Activated CD8-positive, alpha-beta T cell treated with anti-CD3 and anti-CD28 coated beads for 36 hours (primary cell): Measurements from ENCODE around the gene LPP. TPM values are rescaled to one million over a fixed set of nuclear protein-coding genes. Genes with fewer than 3 reads are reported as not detected.

Experiments
- ATAC-seq: fragments of 200-7000 bp; cut with Tn5 transposase; one replicate; pipeline ENCODE4 v1.10.0; 2021; ENCODE audit warnings: mild to moderate bottlenecking, moderate library complexity
- CTCF ChIA-PET: fragments of 350-600 bp; sonication (Branson Sonifier 250); formaldehyde crosslinking; loops from one replicate; lab custom pipeline; 2021; ENCODE audit warnings: antibody characterized with exemption; lab: Charles Lee
- POLR2A ChIA-PET: fragments of 350-600 bp; sonication (Branson Sonifier 250); formaldehyde crosslinking; loops from one replicate; lab custom pipeline; 2021; ENCODE audit warnings: antibody characterized with exemption; lab: Charles Lee
- DNase-seq: peaks from one replicate; pipeline ENCODE4 v3.0.0-alpha.2; 2020
- H3K27ac Mint-ChIP-seq: one replicate; pipeline ENCODE4 v1.8.0; 2021; ENCODE audit warnings: mild to moderate bottlenecking, mixed read lengths
- H3K27me3 Mint-ChIP-seq: one replicate; pipeline ENCODE4 v1.8.0; 2021; ENCODE audit warnings: mixed read lengths
- H3K36me3 Mint-ChIP-seq: one replicate; pipeline ENCODE4 v1.8.0; 2021; ENCODE audit warnings: low read depth, mixed read lengths
- H3K4me1 Mint-ChIP-seq: one replicate; pipeline ENCODE4 v1.8.0; 2021; ENCODE audit warnings: low read depth, mixed read lengths
- H3K4me3 Mint-ChIP-seq: one replicate; pipeline ENCODE4 v1.8.0; 2021; ENCODE audit warnings: mild to moderate bottlenecking, moderate library complexity, mixed read lengths
- H3K9me3 Mint-ChIP-seq: one replicate; pipeline ENCODE4 v1.8.0; 2021; ENCODE audit warnings: mixed read lengths
- intact Hi-C: fragments of 100-400 bp; cut with micrococcal nuclease; formaldehyde crosslinking; loops from one replicate; pipeline ENCODE4 v1.10.0; 2022
- total RNA-seq, 2 experiments: library from RNA; stranded (reverse); gene quantifications; one replicate each; pipeline ENCODE4 v1.2.3, GENCODE V29; 2021
- TF ChIP-seq, protein P1 (sequence below): fragments of 200-600 bp; IDR thresholded peaks from one replicate; pipeline ENCODE4 v1.8.0; 2022; ENCODE audit warnings: antibody characterized with exemption, mild to moderate bottlenecking

Gene LPP
- total RNA-seq, 2 experiments from 2014 or later, result 16.4 to 22.6 TPM

DNA sequence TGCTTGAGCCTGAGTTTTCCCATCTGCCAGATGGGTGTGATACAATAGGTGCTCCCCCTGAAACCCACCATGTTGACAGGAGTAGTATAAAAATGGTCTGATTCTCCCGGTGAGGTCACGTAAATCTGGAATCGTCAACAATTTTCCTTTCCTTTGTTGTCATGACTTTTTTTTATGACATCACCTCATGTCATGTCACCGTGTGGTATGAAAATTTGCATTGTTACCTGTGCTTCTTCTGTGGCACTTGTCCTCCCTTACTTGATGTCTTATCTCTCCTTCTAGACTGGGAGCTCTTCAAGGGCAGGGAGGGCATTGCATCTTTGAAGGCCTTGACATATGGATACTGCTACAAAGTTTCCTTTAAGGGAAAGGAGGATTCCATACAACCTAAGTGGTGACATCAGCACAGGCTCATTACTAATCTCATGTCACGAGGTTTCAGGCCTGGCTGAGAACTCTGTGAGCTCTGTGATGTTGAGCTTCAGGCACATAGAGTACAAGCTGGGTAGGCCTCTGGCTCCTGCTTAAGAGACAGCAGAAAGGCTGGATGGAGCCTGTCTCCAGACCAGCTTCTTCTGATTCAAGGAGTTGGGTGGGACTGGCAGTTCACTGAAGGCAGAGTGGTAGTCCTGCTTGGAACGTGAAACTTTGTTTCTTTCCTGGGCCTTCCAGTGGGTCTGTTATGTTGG, 66.3 kb downstream of the LPP start:
- ATAC-seq (no peak), DNase-seq (no peak)
- no peak overlapping the region for H3K27ac Mint-ChIP-seq
- H3K36me3 Mint-ChIP-seq, result peaks cover 3% of the 10 kb centered on the region
- CTCF ChIA-PET, result no interaction called here
- no peaks in the 10 kb centered on the region for H3K27me3 Mint-ChIP-seq
- no peaks in the 10 kb centered on the region for H3K9me3 Mint-ChIP-seq
- intact Hi-C loops, result no loop called here
- TF ChIP-seq, protein P1, sequence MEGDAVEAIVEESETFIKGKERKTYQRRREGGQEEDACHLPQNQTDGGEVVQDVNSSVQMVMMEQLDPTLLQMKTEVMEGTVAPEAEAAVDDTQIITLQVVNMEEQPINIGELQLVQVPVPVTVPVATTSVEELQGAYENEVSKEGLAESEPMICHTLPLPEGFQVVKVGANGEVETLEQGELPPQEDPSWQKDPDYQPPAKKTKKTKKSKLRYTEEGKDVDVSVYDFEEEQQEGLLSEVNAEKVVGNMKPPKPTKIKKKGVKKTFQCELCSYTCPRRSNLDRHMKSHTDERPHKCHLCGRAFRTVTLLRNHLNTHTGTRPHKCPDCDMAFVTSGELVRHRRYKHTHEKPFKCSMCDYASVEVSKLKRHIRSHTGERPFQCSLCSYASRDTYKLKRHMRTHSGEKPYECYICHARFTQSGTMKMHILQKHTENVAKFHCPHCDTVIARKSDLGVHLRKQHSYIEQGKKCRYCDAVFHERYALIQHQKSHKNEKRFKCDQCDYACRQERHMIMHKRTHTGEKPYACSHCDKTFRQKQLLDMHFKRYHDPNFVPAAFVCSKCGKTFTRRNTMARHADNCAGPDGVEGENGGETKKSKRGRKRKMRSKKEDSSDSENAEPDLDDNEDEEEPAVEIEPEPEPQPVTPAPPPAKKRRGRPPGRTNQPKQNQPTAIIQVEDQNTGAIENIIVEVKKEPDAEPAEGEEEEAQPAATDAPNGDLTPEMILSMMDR, result no peak
- H3K4me3 Mint-ChIP-seq, result no peak overlapping the region
- POLR2A ChIA-PET, result interaction anchor here (0.7 kb wide), 1 partner anchor 446 kb away, joined by 3 read pairs; no protein-coding TSS in a partner anchor
- H3K4me1 Mint-ChIP-seq, result peaks cover 12% of the 10 kb centered on the region

GRCh38 chr3:188220988-188221818, 67.2 kb downstream of the LPP start:
- Mint-ChIP-seq H3K4me3 (no peak overlapping the region), H3K9me3 (no peaks in the 10 kb centered on the region), H3K27ac (no peak overlapping the region), H3K4me1 (peaks cover 11% of the 10 kb centered on the region), H3K27me3 (no peaks in the 10 kb centered on the region), H3K36me3 (peaks cover 3% of the 10 kb centered on the region)
- ChIA-PET POLR2A (interaction anchor here (0.7 kb wide), 1 partner anchor 445 kb away, joined by 3 read pairs; no protein-coding TSS in a partner anchor), CTCF (no interaction called here)
- TF ChIP-seq, protein P1, result no peak
- intact Hi-C loops, result no loop called here
- no peak for ATAC-seq
- DNase-seq, result no peak

- Mint-ChIP-seq H3K27me3 (no peaks in the 10 kb centered on the region), H3K4me1 (no peaks in the 10 kb centered on the region), H3K9me3 (no peaks in the 10 kb centered on the region), H3K27ac (no peak overlapping the region), H3K4me3 (no peak overlapping the region), H3K36me3 (peaks cover 10% of the 10 kb centered on the region)
- intact Hi-C loops, result no loop called here
- ATAC-seq, result no peak
- ChIA-PET CTCF (no interaction called here), POLR2A (interaction anchor here (1.4 kb wide), 1 partner anchor 9 kb away, joined by 3 read pairs; no protein-coding TSS in a partner anchor)
- TF ChIP-seq, protein P1, result no peak
- DNase-seq, result no peak
Observed at GRCh38 chr3:188223936-188224335, 70.0 kb downstream of the LPP start.

DNA sequence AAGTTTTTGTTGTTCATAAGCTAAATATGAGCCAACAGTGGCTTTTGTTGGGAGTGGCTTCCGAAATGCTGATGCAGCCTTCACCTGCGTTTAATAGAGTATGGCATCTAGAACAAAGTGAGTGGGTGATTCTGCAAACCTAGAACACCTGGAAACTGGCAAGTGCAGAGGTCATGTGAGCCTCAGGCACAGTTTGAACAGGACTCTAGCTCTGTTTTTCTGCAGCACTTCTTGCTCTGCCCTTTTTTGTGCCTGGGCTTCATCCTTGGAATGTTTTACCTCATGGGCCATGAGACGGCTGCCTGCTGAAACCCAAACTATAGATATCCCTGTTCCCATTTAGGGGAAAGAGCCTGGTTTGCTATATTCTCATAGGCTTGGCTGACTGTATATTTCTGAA, 73.5 kb downstream of the LPP start:
- H3K36me3 Mint-ChIP-seq, result peaks cover 11% of the 10 kb centered on the region
- H3K4me1 Mint-ChIP-seq, result peaks cover 2% of the 10 kb centered on the region
- no peak overlapping the region for H3K27ac Mint-ChIP-seq
- ChIA-PET CTCF (no interaction called here), POLR2A (interaction anchor here (0.6 kb wide), 1 partner anchor 594 kb away, joined by 5 read pairs; no protein-coding TSS in a partner anchor)
- no peaks in the 10 kb centered on the region for H3K27me3 Mint-ChIP-seq
- DNase-seq (no peak), ATAC-seq (no peak)
- TF ChIP-seq, protein P1, result no peak
- H3K4me3 Mint-ChIP-seq, result no peak overlapping the region
- H3K9me3 Mint-ChIP-seq, result no peaks in the 10 kb centered on the region
- intact Hi-C loops, result no loop called here

- DNase-seq (no peak), ATAC-seq (no peak)
- ChIA-PET CTCF (no interaction called here), POLR2A (interaction anchor here (0.6 kb wide), 1 partner anchor 704 kb away, joined by 4 read pairs; no protein-coding TSS in a partner anchor)
- intact Hi-C loops, result no loop called here
- no peak overlapping the region for H3K27ac Mint-ChIP-seq
- no peaks in the 10 kb centered on the region for H3K27me3 Mint-ChIP-seq
- peaks cover 2% of the 10 kb centered on the region for H3K4me1 Mint-ChIP-seq
- TF ChIP-seq, protein P1, result no peak
- H3K36me3 Mint-ChIP-seq, result peaks cover 8% of the 10 kb centered on the region
- no peaks in the 10 kb centered on the region for H3K9me3 Mint-ChIP-seq
- no peak overlapping the region for H3K4me3 Mint-ChIP-seq
Observed at GRCh38 chr3:188229177-188229576, 75.2 kb downstream of the LPP start.
